Activated T-helper 1 cell treated with anti-CD3 and anti-CD28 coated beads, Interleukin-2, amount 50 U/mL, for 16 hours (primary cell): ENCODE measurements around the gene CR1L.
"Not testable (repeated sequence)": the region's sequence is repeated elsewhere in the genome, so short reads cannot be mapped to it uniquely, and the experiment has no call there.

Experiments
- DNase-seq, 2 donors: peaks; one replicate each; pipeline ENCODE4 v3.0.0-alpha.2; 2020; ENCODE audit warnings: low read depth in 1 of 2, low spot score in 1 of 2

CR1L gene

GRCh38 chr1:207680590-207681388 lies 35.9 kb downstream of the CR1L start:
- DNase-seq: not testable (repeated sequence)

DNA sequence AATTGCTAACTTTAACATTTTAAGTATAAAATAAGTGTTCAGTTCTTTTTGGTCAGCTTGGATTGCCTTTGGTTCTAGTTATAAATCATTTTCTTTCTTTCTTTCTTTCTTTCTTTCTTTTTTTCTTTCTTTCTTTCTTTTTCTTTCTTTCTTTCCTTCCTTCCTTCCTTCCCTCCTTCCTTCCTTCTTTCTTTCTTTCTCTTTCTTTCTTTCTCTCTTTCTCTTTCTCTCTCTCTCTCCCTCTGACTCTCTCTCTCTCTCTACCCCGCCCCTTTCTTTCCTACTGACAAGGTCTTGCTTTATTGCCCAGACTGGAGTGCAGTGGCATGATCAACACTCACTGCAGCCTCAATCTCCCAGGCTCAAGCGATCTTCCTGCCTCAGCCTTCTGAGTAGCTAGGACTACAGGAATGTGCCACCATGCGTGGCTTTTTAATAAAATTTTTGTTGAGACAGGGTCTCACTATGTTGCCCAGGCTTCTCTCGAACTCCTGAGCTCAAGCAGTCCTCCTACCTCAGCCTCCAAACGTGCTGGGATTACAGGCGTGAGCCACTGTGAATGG lies 38.0 kb downstream of the CR1L start:
- not testable (repeated sequence) for DNase-seq

GRCh38 chr1:207690551-207690950 lies 45.6 kb downstream of the CR1L start:
- DNase-seq: not testable (repeated sequence)

GRCh38 chr1:207691010-207691409 lies 46.1 kb downstream of the CR1L start:
- DNase-seq: no peak

GRCh38 chr1:207691841-207692240 lies 46.9 kb downstream of the CR1L start:
- DNase-seq: no peak

DNA sequence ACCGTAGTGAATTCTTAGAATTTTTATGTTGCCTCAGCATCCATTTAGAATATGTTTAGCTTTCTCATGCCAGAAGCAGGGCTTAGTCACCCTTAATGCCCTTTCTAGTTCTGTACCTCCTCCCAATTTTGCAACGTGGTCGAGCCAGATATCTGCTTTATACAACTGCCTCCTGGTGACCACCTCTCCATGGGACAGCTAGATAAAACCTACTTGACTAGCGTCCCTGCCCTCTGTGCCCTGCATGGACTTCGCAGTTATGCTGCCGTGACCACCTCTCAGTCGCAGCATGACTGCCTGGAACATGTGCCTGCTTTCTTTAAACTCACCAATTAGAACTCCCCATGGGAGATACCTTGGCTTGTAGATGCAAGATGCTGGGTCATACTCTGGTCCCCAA lies 47.4 kb downstream of the CR1L start:
- not testable (repeated sequence) for DNase-seq

GRCh38 chr1:207695891-207696290 lies 51.0 kb downstream of the CR1L start:
- DNase-seq: no peak

DNA sequence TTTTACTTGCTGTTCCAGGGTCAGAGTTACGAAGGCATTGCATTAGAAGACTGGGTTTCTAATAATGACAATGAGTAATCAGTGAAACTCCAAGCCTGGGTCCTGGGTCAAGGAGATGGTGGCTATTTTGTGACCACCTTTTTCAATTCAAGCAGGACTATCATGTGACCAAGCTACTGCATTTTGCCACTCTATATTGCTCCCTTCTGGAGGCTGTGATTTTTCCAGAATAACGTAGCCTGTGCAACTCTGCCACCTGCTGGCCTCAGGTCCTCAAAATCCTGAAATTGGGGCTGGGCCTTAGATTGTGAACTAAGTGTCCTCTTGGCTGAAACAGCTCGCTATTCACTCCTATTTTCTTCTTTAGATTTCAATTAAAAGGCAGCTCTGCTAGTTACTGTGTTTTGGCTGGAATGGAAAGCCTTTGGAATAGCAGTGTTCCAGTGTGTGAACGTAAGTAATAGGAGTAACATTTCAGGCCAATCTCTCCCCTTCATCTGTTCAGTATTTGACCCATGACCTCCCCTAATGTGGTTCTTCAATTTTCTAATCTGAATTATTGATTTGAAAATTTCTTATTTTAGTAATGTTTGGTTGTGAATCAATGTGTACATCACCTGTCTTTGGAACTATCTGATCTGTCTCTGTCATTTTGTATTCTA lies 54.0 kb downstream of the CR1L start:
- no peak for DNase-seq

GRCh38 chr1:207702317-207702716 lies 57.4 kb downstream of the CR1L start:
- DNase-seq: no peak

DNA sequence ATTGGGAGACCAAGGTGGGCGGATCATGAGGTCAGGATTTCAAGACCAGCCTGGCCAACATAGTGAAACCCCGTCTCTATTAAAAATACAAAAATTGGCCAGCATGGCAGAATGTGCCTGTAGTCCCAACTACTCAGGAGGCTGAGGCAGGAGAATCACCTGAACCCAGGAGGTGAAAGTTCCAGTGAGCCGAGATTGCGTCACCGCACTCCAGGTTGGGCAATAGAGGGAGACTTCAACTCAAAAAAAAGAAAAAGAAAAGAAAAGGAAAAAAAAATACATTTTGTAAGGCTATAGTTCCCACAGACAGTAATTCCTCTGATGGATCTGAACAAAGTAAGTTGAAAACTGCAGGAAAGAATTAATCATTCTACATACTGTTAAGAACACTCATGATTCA lies 58.8 kb downstream of the CR1L start:
- DNase-seq: no peak

GRCh38 chr1:207708004-207708403 lies 63.1 kb downstream of the CR1L start:
- DNase-seq: not testable (repeated sequence)

GRCh38 chr1:207711285-207711684 lies 66.4 kb downstream of the CR1L start:
- no peak for DNase-seq

- DNase-seq: not testable (repeated sequence)
Observed at GRCh38 chr1:207712701-207713100, 67.8 kb downstream of the CR1L start.

- DNase-seq: no peak
Observed at GRCh38 chr1:207713529-207713928, 68.6 kb downstream of the CR1L start.

DNA sequence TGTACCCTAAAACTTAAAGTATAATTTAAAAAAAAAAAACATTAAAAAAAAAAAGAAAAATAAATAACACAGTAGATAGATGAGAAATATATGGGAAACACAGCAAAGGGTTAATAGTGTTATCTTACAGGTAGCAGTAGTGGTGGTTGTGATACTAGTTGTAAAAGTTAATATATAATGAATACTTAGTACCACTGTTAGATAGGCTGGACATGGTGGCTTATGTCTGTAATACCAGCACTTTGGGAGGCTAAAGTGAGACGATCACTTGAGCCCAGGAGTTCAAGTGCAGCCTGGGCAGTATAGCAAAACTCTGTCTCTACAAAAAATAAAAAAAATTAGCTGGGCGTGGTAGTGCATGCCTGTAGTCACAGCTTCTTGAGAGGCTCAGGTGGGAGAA lies 74.3 kb downstream of the CR1L start:
- DNase-seq: no peak

DNA sequence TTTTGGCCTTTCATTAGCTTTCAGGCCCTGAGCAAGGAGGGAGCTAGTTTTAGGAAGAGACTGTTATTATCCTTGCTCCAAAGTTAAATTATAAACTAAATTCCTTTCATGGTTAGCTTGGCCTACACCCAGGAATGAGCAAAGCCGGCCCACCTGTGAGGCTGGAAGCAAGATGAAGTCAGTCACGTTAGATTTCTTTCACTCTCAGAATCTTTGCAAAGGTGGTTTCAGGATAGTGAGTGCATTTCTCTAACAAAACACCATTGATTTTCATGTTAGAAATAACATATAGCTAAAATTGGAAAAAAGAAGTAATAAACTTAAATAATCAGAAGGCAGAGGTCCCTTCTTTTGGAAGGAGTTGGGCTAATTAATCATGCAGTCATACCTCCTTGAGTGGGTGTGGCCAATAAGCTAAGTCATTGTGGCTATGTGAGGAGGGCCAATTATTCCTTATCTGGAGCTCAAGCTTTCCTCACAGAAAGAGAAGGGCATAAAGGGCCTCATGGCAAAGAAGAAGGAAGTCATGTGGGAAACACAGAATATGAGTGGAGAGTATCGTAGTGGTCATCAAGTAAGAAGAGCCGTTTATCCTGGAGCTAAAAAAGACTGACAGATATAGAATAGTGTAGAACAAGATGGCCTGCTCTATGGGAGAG lies 83.4 kb downstream of the CR1L start:
- DNase-seq: not testable (repeated sequence)

DNA sequence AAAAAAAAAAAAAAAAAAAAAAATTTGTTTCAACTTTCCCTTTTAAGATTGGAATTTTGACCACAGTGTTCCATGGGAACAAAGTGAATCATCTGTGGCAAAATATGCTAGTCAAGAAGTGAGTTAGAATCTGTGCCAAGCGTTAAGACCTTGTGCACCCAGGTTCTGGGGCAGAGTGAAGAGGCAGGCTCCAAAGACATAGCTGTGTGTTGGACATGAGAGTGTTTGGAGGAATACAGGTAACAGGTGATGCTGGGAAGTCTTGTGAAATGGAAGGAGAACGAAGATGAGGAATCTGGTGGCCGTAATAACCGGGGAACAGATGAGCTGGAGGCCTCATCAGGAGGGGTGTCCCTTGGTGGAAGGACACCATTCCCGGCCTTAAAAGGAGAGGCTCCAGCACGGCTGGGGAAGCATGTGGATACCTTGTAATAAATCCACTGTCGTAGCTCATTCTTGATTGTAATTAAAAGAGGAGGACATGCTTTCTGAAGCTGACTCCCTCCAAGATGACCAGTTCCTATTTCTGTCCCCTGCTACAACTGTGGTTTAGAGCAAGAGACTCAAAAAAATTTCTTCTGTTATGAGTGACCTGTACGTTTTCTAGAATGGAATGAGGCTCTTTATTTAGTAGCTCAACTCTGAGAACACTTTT lies 92.7 kb downstream of the CR1L start:
- not testable (repeated sequence) for DNase-seq

GRCh38 chr1:207738158-207738659 lies 93.3 kb downstream of the CR1L start:
- DNase-seq: not testable (repeated sequence)

DNA sequence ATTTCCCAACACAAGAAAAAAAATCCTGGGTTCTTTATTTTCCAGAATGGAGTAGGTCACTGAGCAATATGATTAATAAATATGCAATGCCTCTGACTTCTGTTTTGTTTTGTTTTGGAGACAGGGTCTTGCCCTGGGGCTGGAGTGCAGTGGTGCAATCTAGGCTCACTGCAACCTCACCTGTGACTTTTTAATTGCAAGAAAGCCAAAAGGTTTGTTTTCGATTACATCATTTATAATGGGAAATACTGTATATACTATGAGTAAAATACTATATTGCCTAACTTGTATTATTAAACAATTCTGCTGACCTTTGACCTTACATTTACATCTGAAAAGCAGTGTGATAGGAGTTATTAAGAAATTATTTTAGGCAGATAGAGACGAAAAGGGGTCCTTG lies 95.3 kb downstream of the CR1L start:
- no peak for DNase-seq

DNA sequence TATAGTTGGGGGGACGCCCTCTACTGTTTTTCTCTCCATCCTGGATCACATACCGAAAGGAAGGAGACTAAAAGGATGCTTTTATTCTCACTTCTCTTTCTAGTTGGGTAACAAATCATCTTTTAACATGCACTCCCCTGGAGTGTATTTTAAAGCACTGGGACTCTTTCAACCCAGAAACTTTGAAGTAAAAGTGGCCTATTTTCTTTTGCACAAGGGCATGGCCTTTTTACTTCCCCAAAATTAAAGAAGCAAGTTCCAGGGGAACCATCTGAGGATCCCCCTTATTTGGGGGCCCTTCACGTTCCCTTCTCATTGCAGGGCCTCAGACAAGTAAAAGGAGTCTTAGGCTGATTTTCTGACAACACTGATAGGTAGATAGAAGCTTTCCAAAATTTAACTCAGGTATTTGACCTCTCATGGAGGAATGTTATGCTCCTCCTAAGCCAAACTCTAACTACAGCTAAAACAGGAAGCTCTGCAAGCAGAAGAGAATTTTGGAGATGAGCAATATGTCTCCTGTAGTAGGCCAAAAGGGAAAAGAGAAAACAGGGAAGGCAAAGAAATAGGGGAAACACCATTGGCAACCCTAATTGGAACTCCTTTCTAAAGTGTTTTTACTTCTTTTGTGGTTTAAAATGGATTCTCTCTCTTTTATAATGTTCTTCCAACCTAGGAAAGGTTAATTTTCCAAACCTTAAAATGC lies 98.1 kb downstream of the CR1L start:
- DNase-seq: no peak
